GM10266 (cell line): ENCODE results near the gene ELAVL2.

Experiments
- DNase-seq: peaks from one replicate; pipeline ENCODE4 v3.0.0; 2012; ENCODE audit errors: extremely low spot score
- CTCF ChIP-seq: IDR thresholded peaks from 2 replicates; pipeline ENCODE4 v1.5.1; 2012; ENCODE audit warnings: mild to moderate bottlenecking, low read depth; ENCODE audit not compliant: control insufficient read depth, insufficient read depth; ENCODE audit errors: missing control alignments

Gene ELAVL2

GRCh38 chr9:23750808-23751207, 75.2 kb downstream of the ELAVL2 start:
- TF ChIP-seq CTCF = no peak

DNA sequence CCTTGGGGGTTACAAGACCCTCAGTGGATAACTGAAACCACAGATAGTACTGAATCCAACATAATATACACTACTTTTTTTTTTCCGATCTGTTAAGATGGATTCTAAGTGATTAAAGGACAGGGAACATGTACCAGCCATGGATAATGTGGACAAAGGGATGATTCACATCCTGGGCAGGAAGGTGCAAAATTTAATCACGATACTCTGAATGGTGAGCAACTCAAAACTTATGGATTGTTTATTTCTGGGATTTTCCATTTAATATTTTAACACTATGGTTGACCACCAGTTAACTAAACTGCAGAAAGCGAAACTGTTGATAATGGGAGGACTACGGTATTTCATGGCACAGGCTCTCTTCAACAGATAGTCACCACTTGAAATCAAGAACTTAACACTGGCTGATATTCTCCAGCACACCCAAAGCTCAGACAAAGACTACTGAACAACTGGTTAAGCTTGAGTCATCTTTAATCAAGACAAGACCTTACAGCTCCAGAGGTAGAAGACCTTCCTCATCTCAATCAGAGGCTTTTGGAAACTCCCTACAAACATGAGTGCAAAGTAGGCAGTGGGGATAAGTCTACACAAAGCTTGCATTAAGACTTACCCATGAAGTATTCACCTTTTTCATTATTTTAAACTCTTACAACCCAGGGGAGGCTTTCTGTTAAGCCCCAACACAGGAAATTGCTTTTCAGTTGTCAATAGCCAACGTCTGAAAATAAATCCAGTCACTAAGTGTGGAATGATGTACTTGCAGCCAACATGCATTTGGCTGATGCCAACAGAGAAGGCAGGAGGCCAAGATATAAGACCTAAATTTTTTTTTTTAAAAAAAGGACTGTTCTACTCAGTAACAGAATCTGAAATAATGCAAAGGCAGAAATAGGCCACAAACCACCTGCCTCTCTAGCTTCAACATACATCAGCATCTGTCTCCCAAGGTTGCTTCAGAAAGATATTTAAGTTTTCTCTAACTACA, 78.7 kb downstream of the ELAVL2 start:
- DNase-seq = no peak
- TF ChIP-seq CTCF = no peak

More at GRCh38 chr9:23750808-23751207, 75.2 kb downstream of the ELAVL2 start:
- DNase-seq = no peak

DNA sequence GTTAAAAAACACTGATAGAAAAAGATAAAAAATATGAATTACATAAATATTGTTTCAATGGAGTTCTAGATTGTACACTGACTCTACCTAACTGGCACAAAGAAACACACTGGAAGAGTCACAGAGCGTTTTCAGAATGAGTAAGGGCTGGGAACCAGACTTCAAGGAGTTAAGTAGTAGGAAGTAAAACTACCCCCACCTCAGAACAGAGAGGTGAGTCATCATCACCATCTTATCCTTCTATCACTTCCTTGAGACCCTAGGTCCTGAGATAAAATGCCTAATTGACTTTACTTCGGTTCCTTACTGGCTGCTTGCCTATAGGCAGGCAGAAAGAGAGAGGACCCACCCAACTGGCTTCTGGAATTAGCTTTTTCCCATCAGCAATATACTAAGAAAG, 79.7 kb downstream of the ELAVL2 start:
- TF ChIP-seq CTCF = no peak
- no peak for DNase-seq

DNA sequence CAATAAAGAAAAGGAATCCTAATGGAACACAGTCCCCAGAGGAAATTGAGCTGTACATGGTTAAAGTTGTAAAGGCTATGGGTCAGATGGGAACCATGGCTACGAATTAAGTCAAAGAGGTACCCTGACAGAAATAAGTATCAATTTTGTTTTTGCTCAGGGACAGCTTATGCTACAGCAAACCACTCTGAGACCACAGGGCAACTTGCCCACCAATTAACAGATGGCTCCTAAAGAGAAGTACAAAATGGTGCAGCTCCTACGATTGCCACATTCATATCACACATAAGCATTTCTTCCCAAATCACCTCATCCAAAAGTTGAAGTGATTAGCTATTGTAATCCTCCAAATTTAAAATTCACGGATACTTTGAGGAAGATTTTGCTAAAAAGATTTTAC, 83.0 kb downstream of the ELAVL2 start:
- no peak for DNase-seq
- TF ChIP-seq CTCF = no peak

GRCh38 chr9:23741351-23741750, 84.7 kb downstream of the ELAVL2 start:
- no peak for DNase-seq
- no peak for TF ChIP-seq CTCF

DNA sequence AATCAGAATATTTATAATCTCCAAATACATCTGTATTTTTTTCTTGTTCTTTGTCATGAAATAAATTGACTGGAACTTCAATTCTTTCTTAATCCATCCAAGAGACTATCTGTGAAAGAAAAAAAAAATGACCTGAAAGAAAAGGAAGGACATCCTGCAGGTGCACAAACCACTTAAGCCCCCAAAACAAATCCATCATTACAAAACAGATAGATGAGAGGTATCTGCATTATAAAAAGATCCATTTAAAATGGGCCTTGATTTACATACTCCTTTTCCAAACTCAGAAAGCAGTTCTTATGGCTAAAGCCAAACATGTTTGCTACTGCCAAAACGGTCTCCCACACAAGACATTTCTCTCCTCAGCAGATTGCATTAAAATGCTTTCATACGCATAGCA, 85.5 kb downstream of the ELAVL2 start:
- TF ChIP-seq CTCF = no peak
- no peak for DNase-seq

DNA sequence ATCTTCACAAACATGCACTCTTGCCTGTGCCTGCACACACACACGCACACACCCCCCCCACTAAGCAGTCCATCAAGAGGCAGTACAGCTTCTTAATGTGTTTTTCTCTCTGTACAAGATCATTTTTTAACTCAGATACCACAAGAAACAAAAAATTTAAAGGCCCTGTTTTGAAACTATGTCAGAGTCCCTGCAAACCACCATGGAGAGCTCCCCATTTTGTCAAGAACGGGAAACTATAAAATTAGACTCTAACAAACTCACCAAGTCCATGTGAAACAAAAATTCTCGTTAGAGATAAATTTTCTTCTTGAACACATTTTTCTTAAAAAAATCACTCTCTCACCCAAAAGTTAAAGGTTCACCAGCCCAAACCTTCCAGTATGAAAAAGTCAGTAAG, 86.3 kb downstream of the ELAVL2 start:
- no peak for DNase-seq
- TF ChIP-seq CTCF = no peak
